GM12878 (cell line): ENCODE results near the gene GRK7.

Experiments
- ASH2L ChIP-seq: fragments of 300-600, 200-600 bp; sonication (generic); IDR thresholded peaks from 2 replicates; pipeline ENCODE4 v1.6.1; 2017; ENCODE audit warnings: low read depth, mild to moderate bottlenecking, borderline replicate concordance
- CBX5 ChIP-seq: sonication (generic); IDR thresholded peaks from 2 replicates; pipeline ENCODE4 v1.6.1; 2016; ENCODE audit warnings: low read depth, moderate library complexity, mild to moderate bottlenecking, inconsistent platforms
- CHD2 ChIP-seq: IDR thresholded peaks from 2 replicates; pipeline ENCODE4 v1.6.1; 2011; ENCODE audit warnings: low read depth, low read length, improper control_type of control experiment, borderline replicate concordance
- CREM ChIP-seq: IDR thresholded peaks from 2 replicates; pipeline ENCODE4 v1.6.1; 2014; ENCODE audit warnings: antibody characterized with exemption, low read depth
- EP300 ChIP-seq, 2 experiments: fragments of 150-350 bp in 1 of 2; IDR thresholded peaks; 2 replicates each; pipeline ENCODE4 v1.6.1; 2011 to 2012; ENCODE audit warnings: low read depth in 2 of 2, low read length in 2 of 2, borderline replicate concordance in 1 of 2, improper control_type of control experiment in 1 of 2, inconsistent platforms in 1 of 2; ENCODE audit not compliant: control insufficient read depth in 1 of 2
- GATAD2B ChIP-seq: fragments of 450-650 bp; conservative IDR thresholded peaks from 2 replicates; pipeline ENCODE4 v1.6.1; 2017; ENCODE audit warnings: low read depth, mild to moderate bottlenecking, moderate library complexity
- POLR2A ChIP-seq: IDR thresholded peaks from 2 replicates; pipeline ENCODE4 v1.6.1; 2011; ENCODE audit warnings: low read depth, mild to moderate bottlenecking, low read length
- RFX5 ChIP-seq: IDR thresholded peaks from 2 replicates; pipeline ENCODE4 v1.6.1; 2011; ENCODE audit warnings: low read depth, low read length, improper control_type of control experiment
- SP1 ChIP-seq: IDR thresholded peaks from one replicate; pipeline ENCODE4 v1.6.1; 2011; ENCODE audit warnings: low read depth, low read length
- YY1 ChIP-seq: IDR thresholded peaks from 2 replicates; pipeline ENCODE4 v1.6.1; 2011; ENCODE audit warnings: low read depth, mild to moderate bottlenecking, low read length
- ZNF274 ChIP-seq: IDR thresholded peaks from one replicate; pipeline ENCODE4 v1.8.0; 2011; ENCODE audit not compliant: insufficient read length, insufficient read depth
- TF ChIP-seq, protein P1 (sequence below), 3 experiments: IDR thresholded peaks in 2 of 3; conservative IDR thresholded peaks in 1 of 3; 2 replicates each; pipeline ENCODE4 v1.5.1; 2011; ENCODE audit warnings: low read depth in 3 of 3, low read length in 3 of 3, mild to moderate bottlenecking in 3 of 3, control low read depth in 2 of 3, moderate library complexity in 2 of 3, inconsistent platforms in 1 of 3, mixed read lengths in 1 of 3; ENCODE audit not compliant: control insufficient read depth in 2 of 3, insufficient read depth in 1 of 3; ENCODE audit errors: extremely low read depth in 1 of 3
- TF ChIP-seq, protein P2 (sequence below): fragments of 450-650 bp; IDR thresholded peaks from 2 replicates; pipeline ENCODE4 v1.6.1; 2017; ENCODE audit warnings: mild to moderate bottlenecking

DNA sequence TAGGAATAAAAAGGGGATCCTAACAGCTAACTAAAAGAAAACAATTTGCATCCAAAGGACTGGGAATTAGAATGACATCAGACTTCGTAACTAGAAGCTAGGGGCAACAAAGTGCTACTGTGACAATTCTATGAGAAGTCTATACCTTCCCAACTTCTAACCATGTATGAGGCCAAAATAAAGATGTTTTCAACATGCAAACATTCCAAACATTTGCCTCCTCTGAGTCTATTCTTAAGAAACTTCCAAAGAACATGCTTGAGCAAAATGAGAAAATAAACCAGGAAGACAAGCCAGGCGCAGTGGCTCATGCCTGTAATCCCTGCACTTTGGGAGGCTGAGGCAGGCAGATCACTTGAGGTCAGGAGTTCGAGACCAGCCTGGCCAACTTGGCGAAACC lies 38.2 kb upstream of the GRK7 start:
- TF ChIP-seq POLR2A (no peak), YY1 (no peak), CBX5 (no peak), GATAD2B (no peak), ASH2L (no peak), CHD2 (no peak), ZNF274 (no peak), SP1 (no peak), EP300 (IDR thresholded peaks at IDR 0.05; ENCODE audit: borderline replicate concordance in 1 of 2, control insufficient read depth in 1 of 2, low read depth in 2 of 2, low read length in 2 of 2) (no peak), RFX5 (no peak), CREM (no peak)
- TF ChIP-seq, protein P1, sequence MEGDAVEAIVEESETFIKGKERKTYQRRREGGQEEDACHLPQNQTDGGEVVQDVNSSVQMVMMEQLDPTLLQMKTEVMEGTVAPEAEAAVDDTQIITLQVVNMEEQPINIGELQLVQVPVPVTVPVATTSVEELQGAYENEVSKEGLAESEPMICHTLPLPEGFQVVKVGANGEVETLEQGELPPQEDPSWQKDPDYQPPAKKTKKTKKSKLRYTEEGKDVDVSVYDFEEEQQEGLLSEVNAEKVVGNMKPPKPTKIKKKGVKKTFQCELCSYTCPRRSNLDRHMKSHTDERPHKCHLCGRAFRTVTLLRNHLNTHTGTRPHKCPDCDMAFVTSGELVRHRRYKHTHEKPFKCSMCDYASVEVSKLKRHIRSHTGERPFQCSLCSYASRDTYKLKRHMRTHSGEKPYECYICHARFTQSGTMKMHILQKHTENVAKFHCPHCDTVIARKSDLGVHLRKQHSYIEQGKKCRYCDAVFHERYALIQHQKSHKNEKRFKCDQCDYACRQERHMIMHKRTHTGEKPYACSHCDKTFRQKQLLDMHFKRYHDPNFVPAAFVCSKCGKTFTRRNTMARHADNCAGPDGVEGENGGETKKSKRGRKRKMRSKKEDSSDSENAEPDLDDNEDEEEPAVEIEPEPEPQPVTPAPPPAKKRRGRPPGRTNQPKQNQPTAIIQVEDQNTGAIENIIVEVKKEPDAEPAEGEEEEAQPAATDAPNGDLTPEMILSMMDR (IDR thresholded peaks at IDR 0.05 in 2 of 3, conservative IDR thresholded peaks at IDR 0.05 in 1 of 3; ENCODE audit: control insufficient read depth in 2 of 3, extremely low read depth in 1 of 3, insufficient read depth in 1 of 3, low read depth in 3 of 3, low read length in 3 of 3): no peak
- TF ChIP-seq, protein P2, sequence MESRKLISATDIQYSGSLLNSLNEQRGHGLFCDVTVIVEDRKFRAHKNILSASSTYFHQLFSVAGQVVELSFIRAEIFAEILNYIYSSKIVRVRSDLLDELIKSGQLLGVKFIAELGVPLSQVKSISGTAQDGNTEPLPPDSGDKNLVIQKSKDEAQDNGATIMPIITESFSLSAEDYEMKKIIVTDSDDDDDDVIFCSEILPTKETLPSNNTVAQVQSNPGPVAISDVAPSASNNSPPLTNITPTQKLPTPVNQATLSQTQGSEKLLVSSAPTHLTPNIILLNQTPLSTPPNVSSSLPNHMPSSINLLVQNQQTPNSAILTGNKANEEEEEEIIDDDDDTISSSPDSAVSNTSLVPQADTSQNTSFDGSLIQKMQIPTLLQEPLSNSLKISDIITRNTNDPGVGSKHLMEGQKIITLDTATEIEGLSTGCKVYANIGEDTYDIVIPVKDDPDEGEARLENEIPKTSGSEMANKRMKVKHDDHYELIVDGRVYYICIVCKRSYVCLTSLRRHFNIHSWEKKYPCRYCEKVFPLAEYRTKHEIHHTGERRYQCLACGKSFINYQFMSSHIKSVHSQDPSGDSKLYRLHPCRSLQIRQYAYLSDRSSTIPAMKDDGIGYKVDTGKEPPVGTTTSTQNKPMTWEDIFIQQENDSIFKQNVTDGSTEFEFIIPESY: no peak
